ENCODE results near the gene FRAT1. TPM values are rescaled to one million over a fixed set of nuclear protein-coding genes. Genes with fewer than 3 reads are reported as not detected.
A peak's percentile ranks its signal among the peaks of the same experiment; 100 is the strongest.

FRAT1 gene
- total RNA-seq (2022) = 2.3 and 2.9 TPM in 2 replicates
- percentile 44 among the genes with signal in this experiment for Bru-seq, nascent RNA
- BruChase-seq, experiment 1, labeled RNA remaining after a 2-hour chase = percentile 41 among the genes with signal in this experiment
- BruChase-seq, experiment 2, labeled RNA remaining after a 6-hour chase = percentile 29 among the genes with signal in this experiment
- long read RNA-seq, partial matches to known transcripts = 0 of 2 reads
- long read RNA-seq, other reads (novel, unspliced or antisense) = 0 of 2 reads

DNA sequence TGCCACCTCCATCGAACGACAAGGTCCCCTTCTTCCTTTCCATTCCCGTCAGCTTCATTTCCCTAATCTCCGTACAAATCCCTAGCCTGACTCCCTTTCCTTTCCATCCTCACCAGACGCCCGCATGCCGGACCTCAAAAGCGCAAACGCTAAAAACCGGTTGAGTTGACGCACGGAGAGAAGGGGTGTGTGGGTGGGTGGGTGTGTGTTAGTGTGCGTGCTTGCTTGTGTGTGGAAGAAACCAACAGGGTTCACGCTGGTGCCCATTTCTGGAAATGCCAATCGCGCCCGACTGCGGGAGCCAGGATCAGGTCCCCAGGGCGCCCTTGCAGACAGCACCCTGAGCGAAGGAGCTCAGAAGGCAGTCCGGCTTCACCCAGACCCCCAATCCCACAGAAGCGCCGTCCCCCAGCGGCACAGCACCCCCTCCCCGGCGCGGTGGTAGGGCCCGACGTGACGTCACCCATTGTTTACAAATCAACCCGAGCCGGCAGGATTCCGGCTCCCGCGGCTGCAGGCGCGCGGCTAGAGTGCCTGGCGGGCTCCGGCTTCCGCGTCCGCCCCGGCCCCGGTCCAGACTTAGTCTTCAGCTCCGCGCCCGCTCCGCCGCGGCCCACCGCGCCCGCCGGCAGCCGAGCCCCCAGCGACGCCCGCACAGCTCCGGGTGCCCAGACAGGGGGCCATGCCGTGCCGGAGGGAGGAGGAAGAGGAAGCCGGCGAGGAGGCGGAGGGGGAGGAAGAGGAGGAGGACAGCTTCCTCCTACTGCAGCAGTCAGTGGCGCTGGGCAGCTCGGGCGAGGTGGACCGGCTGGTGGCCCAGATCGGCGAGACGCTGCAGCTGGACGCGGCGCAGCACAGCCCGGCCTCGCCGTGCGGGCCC is at the start of gene FRAT1:
Gene FRAT1, plus strand, starts transcription at position 500 of the 880 bp plus-strand sequence. Its CDS starts 183 bp downstream, at position 683.
- ChIA-PET POLR2A (interaction anchor here (1.0 kb wide), 2 partner anchors 9 to 27 kb away, joined by 3 to 4 read pairs; partner anchors contain the start of gene ARHGAP19), CTCF (interaction anchor here (0.7 kb wide), 1 partner anchor 943 kb away, joined by 3 read pairs; no protein-coding TSS in a partner anchor)
- peak within 1 kb of the TSS; percentile 99 for H3K27ac Mint-ChIP-seq (ENCODE audit: unreplicated experiment)
- H3K27me3 Mint-ChIP-seq (ENCODE audit: insufficient read depth, unreplicated experiment) = peaks cover 3% of the 10 kb centered on the region
- Histone ChIP-seq H3K4me3 (ENCODE audit: low read depth, low read length) (peak within 1 kb of the TSS; percentile 94), H3K27me3 (replicated peaks; ENCODE audit: control insufficient read depth, insufficient read depth, low read length) (no peaks in the 10 kb centered on the region), H3K36me3 (ENCODE audit: control insufficient read depth, insufficient read depth, low read length) (no peaks in the 10 kb centered on the region), H3K4me1 (peaks cover 4% of the 10 kb centered on the region), H3K9me3 (no peaks in the 10 kb centered on the region)
- H3K36me3 Mint-ChIP-seq (ENCODE audit: insufficient read depth, unreplicated experiment) = peaks cover 11% of the 10 kb centered on the region
- peak; percentile 89 to 92 for DNase-seq
- H3K4me3 Mint-ChIP-seq (ENCODE audit: unreplicated experiment) = peak within 1 kb of the TSS; percentile 86
- TF ChIP-seq, protein P1, sequence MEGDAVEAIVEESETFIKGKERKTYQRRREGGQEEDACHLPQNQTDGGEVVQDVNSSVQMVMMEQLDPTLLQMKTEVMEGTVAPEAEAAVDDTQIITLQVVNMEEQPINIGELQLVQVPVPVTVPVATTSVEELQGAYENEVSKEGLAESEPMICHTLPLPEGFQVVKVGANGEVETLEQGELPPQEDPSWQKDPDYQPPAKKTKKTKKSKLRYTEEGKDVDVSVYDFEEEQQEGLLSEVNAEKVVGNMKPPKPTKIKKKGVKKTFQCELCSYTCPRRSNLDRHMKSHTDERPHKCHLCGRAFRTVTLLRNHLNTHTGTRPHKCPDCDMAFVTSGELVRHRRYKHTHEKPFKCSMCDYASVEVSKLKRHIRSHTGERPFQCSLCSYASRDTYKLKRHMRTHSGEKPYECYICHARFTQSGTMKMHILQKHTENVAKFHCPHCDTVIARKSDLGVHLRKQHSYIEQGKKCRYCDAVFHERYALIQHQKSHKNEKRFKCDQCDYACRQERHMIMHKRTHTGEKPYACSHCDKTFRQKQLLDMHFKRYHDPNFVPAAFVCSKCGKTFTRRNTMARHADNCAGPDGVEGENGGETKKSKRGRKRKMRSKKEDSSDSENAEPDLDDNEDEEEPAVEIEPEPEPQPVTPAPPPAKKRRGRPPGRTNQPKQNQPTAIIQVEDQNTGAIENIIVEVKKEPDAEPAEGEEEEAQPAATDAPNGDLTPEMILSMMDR (IDR thresholded peaks at IDR 0.05; ENCODE audit: insufficient read depth in 1 of 2, low read depth in 1 of 2, low read length in 1 of 2, severe bottlenecking in 1 of 2, unreplicated experiment in 1 of 2) = no peak
- H3K4me1 Mint-ChIP-seq (ENCODE audit: low read depth, unreplicated experiment) = peaks cover 7% of the 10 kb centered on the region
- BruUV-seq (replicated peaks) = no TSS peak
- no peaks in the 10 kb centered on the region for H3K9me3 Mint-ChIP-seq (ENCODE audit: unreplicated experiment)
- intact Hi-C loops (cut with micrococcal nuclease; ENCODE audit: unreplicated experiment) = loop anchor here (1.0 to 2.0 kb wide), 2 partner anchors 16 to 27 kb away; partner anchors contain the start of genes ARHGAP19 and FRAT2

DNA sequence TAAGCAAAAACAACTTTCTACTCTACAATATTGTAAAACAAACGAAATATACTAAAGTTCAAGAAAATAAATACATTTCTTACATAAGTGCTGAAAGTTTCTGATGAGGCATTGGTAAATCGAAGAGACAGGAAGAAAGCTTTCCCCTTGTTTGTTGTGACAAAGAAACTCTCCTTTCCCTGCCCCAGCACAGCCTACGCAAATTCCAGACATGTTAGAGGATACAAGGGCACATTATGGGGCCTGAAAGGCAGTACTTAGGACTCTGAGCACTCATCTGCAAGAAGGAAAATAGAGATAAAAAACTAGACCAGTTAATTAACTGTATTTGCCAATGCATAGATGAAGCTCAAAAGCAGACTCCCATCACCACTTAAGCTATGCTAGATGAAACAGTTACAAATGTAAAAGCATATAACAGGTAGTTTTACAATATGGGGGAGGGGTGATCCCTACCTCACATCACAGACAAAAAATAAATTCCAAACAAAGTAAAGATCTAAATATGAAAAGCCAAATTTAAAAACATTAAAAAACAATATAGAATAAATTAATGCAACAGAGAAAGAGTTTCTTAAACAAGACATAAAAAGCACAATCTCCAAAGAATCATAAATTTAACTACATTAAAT is 48.4 kb upstream of the FRAT1 start:
- peaks cover 10% of the 10 kb centered on the region for H3K9me3 Mint-ChIP-seq (ENCODE audit: unreplicated experiment)
- ChIA-PET CTCF (interaction anchor here (1.1 kb wide), 1 partner anchor 8 kb away, joined by 3 read pairs; no protein-coding TSS in a partner anchor), POLR2A (interaction anchor here (0.5 kb wide), 1 partner anchor 18 kb away, joined by 3 read pairs; no protein-coding TSS in a partner anchor)
- H3K27me3 Mint-ChIP-seq (ENCODE audit: insufficient read depth, unreplicated experiment) = no peaks in the 10 kb centered on the region
- H3K4me3 Mint-ChIP-seq (ENCODE audit: unreplicated experiment) = no peak overlapping the region
- no peaks in the 10 kb centered on the region for H3K36me3 ChIP-seq (ENCODE audit: control insufficient read depth, insufficient read depth, low read length)
- H3K36me3 Mint-ChIP-seq (ENCODE audit: insufficient read depth, unreplicated experiment) = no peaks in the 10 kb centered on the region
- DNase-seq = no peak
- TF ChIP-seq, protein P1 (IDR thresholded peaks at IDR 0.05; ENCODE audit: insufficient read depth in 1 of 2, low read depth in 1 of 2, low read length in 1 of 2, severe bottlenecking in 1 of 2, unreplicated experiment in 1 of 2) = no peak
- BruUV-seq (replicated peaks) = no TSS peak
- H3K4me3 ChIP-seq (ENCODE audit: low read depth, low read length) = no peak overlapping the region
- H3K27ac Mint-ChIP-seq (ENCODE audit: unreplicated experiment) = no peak overlapping the region
- H3K4me1 ChIP-seq = no peaks in the 10 kb centered on the region
- H3K4me1 Mint-ChIP-seq (ENCODE audit: low read depth, unreplicated experiment) = no peaks in the 10 kb centered on the region
- no peaks in the 10 kb centered on the region for H3K9me3 ChIP-seq
- intact Hi-C loops (cut with micrococcal nuclease; ENCODE audit: unreplicated experiment) = no loop called here
- H3K27me3 ChIP-seq (replicated peaks; ENCODE audit: control insufficient read depth, insufficient read depth, low read length) = no peaks in the 10 kb centered on the region

DNA sequence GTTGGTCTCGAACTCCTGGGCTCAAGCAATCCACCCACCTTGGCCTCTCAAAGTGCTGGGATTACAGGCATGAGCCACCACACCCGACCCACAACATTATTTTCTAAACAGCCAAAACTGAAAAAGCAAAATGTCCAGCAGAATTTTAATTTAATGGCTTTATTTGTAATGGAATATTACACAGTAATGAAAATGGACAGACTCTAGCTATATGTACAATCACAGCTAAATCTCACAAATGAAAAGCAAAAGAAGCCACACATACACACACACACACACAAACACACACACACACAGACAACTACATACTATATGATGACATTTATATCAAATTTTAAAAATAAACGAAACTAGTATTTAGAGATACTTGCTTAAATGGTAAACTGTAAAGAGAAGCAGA is 45.4 kb upstream of the FRAT1 start:
- H3K9me3 Mint-ChIP-seq (ENCODE audit: unreplicated experiment) = peaks cover 10% of the 10 kb centered on the region
- Histone ChIP-seq H3K4me3 (ENCODE audit: low read depth, low read length) (no peak overlapping the region), H3K27me3 (replicated peaks; ENCODE audit: control insufficient read depth, insufficient read depth, low read length) (no peaks in the 10 kb centered on the region), H3K36me3 (ENCODE audit: control insufficient read depth, insufficient read depth, low read length) (no peaks in the 10 kb centered on the region), H3K4me1 (no peaks in the 10 kb centered on the region), H3K9me3 (no peaks in the 10 kb centered on the region)
- TF ChIP-seq, protein P1 (IDR thresholded peaks at IDR 0.05; ENCODE audit: insufficient read depth in 1 of 2, low read depth in 1 of 2, low read length in 1 of 2, severe bottlenecking in 1 of 2, unreplicated experiment in 1 of 2) = no peak
- H3K27me3 Mint-ChIP-seq (ENCODE audit: insufficient read depth, unreplicated experiment) = no peaks in the 10 kb centered on the region
- no peaks in the 10 kb centered on the region for H3K36me3 Mint-ChIP-seq (ENCODE audit: insufficient read depth, unreplicated experiment)
- BruUV-seq (replicated peaks) = no TSS peak
- H3K4me3 Mint-ChIP-seq (ENCODE audit: unreplicated experiment) = no peak overlapping the region
- H3K4me1 Mint-ChIP-seq (ENCODE audit: low read depth, unreplicated experiment) = no peaks in the 10 kb centered on the region
- intact Hi-C loops (cut with micrococcal nuclease; ENCODE audit: unreplicated experiment) = no loop called here
- POLR2A ChIA-PET = no interaction called here
- CTCF ChIA-PET = no interaction called here
- DNase-seq = no peak
- H3K27ac Mint-ChIP-seq (ENCODE audit: unreplicated experiment) = no peak overlapping the region

Measured in Caco-2 (cell line).